ES-I3 (cell line): Measurements from ENCODE around the gene RAP1GAP2.
"Not testable (repeated sequence)": the region's sequence is repeated elsewhere in the genome, so short reads cannot be mapped to it uniquely, and the experiment has no call there.

Experiments
- H3K36me3 ChIP-seq: 2 replicates; pipeline ENCODE4 v1.6.1; 2013; ENCODE audit warnings: mild to moderate bottlenecking, low read length, control low read depth, moderate library complexity; ENCODE audit not compliant: insufficient read depth
- H3K4me1 ChIP-seq: 2 replicates; pipeline ENCODE4 v1.6.1; 2013; ENCODE audit warnings: mild to moderate bottlenecking, control low read depth, low read length; ENCODE audit not compliant: insufficient read depth
- H3K9ac ChIP-seq: 2 replicates; pipeline ENCODE4 v1.6.1; 2013; ENCODE audit warnings: low read depth, mild to moderate bottlenecking, low read length, moderate library complexity
- H3K9me3 ChIP-seq: 2 replicates; pipeline ENCODE4 v1.6.1; 2013; ENCODE audit warnings: mild to moderate bottlenecking, low read length, moderate library complexity; ENCODE audit not compliant: control insufficient read depth, insufficient read depth

RAP1GAP2 gene

DNA sequence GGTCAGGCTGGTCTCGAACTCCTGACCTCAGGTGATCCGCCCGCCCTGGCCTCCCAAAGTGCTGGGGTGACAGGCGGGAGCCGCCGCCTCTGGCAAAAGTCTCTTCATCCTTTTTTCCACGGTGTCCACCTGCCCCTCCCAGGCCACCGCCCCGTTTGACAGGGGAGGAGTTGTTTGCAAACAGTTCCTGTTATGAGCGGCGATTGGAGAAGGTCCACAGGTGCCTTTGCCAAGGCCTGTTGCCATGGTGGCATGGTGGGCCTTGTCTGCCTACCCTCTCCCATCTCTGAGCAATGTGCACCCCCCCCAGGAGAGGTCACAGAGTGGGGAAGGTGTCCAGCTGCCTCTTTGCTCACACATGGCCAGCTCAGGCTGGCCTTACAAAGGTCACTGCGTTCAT lies 16.0 kb upstream of the RAP1GAP2 start:
- peaks cover 9% of the 10 kb centered on the region; the same call in 1 of the 2 replicates for H3K4me1 ChIP-seq

DNA sequence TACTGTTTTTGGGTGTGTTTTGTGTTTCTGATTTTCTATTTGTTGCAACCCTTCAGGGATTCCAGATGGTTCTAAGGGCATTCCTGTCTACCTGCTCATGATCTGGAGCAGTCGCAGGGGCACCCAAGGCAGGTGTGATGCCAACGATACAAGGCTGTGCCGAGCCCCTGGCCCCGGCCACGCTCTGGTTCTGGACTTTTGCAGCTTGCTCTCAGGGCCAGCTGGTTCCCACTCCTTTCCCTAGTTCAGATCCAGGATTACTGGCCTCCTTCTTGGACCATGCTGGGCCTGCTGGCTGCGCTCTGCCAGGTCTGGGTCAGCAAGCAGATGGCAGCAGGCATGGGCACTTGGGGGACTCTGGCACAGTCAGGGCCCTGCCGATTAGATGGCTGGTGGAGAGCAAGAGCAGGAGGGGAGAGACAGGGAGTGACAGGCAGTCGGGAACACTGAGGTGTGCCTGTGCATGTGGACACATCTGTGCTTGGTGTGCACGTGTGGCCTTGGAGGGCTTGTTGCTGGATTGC lies 15.2 kb upstream of the RAP1GAP2 start:
- no peaks in the 10 kb centered on the region for H3K9me3 ChIP-seq
- peaks cover 9% of the 10 kb centered on the region; the same call in 1 of the 2 replicates for H3K4me1 ChIP-seq
- no peak overlapping the region for H3K9ac ChIP-seq
- no peaks in the 10 kb centered on the region for H3K36me3 ChIP-seq

More for the DNA sequence above, 16.0 kb upstream of the RAP1GAP2 start:
- Histone ChIP-seq H3K9me3 (no peaks in the 10 kb centered on the region), H3K9ac (no peak overlapping the region), H3K36me3 (no peaks in the 10 kb centered on the region)

DNA sequence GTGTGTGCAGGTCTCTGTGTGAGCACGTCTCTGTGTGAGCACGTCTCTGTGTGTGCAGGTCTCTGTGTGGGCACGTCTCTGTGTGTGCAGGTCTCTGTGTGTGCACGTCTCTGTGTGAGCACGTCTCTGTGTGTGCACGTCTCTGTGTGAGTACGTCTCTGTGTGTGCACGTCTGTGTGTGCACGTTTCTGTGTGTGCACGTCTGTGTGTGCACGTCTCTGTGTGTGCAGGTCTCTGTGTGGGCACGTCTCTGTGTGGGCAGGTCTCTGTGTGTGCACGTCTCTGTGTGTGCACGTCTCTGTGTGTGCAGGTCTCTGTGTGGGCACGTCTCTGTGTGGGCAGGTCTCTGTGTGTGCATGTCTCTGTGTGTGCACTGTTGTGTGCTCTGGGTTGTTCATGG lies 14.6 kb upstream of the RAP1GAP2 start:
- H3K4me1 ChIP-seq, H3K9me3 ChIP-seq, H3K36me3 ChIP-seq, H3K9ac ChIP-seq: not testable (repeated sequence)

DNA sequence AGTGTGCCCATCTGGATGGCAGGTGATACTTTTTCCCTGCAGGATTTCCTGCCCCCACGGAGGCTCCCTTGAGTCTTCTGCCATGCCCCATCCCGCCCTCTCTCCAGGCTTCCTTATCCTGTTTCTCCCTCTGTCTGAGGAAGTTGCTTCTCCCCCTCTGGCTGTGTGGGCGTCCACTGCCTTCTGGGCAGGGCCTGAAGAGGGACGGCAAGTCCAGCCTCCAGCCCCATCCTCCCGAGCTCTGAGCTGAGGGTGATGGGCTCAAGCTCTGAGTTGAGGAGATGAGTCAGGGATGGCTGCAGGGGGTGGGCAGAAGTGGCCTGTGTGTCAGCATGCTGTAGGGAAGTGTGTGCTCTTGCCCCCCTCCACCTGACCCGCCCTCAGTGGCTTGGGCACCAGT lies 14.2 kb upstream of the RAP1GAP2 start:
- Histone ChIP-seq H3K4me1 (peaks cover 9% of the 10 kb centered on the region; the same call in 1 of the 2 replicates), H3K36me3 (no peaks in the 10 kb centered on the region), H3K9ac (no peak overlapping the region), H3K9me3 (no peaks in the 10 kb centered on the region)

DNA sequence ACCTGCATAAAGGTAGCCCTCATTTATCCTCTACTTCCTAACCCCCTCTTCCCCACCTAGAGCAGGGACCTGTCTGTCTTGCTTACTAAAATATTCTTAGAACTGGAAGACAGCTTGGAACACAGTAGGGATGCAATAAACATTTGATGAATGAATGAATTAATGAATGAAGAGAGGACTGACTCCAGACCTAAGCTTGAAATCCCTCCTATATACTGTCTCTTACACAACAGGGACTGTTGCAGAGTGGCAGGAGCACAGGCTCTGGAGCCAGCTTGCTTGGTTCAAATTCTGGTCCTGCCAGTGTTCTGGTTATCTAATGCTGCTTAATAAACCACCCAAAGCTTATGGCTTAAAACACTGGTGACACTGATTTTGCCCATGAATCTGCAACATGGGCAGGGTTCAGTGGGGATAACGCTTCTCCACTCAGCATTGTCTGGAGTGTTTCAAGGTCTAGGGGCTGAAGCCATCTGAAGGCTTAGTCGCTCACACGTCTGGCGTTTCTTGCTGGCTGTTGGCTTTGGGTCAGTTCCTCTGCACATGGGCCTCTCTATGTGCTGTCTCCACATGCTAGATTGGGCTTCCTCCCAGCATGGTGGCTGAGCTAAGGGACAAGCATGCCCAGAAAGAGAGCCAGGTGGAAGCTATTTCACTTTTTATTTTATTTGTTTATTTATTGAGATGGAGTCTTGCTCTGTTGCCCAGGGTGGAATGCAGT lies 12.8 kb upstream of the RAP1GAP2 start:
- H3K36me3 ChIP-seq, result no peaks in the 10 kb centered on the region
- no peak overlapping the region for H3K9ac ChIP-seq
- H3K4me1 ChIP-seq, result peaks cover 9% of the 10 kb centered on the region; the same call in 1 of the 2 replicates
- no peaks in the 10 kb centered on the region for H3K9me3 ChIP-seq

DNA sequence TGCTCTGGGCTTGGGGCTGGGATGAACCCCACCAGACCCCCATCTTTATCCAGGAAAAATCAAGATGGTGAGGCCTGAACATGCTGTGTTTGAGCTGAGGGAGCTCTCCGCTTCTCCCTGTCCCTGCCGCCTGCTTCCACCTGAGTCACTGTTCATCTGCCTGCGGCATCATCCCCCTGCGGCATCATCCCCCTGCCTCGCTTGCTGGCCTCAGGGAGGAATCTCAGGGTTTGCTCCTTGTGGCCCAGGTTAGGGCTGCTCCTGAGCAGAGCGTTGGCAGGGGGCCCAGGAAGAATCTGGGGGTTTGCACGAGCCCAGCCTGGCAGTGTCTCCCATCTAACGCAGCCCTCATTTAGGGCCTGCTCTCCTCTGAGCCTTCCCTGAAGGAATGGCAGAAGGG lies 11.4 kb upstream of the RAP1GAP2 start:
- no peaks in the 10 kb centered on the region for H3K36me3 ChIP-seq
- peaks cover 9% of the 10 kb centered on the region; the same call in 1 of the 2 replicates for H3K4me1 ChIP-seq
- H3K9ac ChIP-seq, result no peak overlapping the region
- H3K9me3 ChIP-seq, result no peaks in the 10 kb centered on the region

DNA sequence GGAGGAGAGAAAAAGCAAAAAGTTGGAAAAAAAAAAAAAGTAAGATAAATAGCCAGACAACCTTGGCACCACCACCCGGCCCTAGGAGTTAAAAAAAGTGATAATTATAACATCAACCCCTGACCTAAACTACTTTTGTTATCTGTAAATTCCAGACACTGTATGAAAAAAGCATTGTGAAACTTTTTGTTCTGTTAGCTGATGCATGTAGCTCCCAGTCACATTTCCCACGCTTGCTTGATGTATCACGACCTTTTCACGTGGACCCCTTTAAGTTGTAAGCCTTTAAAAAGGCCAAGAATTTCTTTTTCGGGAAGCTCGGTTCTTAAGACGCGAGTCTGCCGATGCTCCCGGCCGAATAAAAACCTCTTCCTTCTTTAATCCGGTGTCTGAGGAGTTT lies 10.9 kb upstream of the RAP1GAP2 start:
- H3K4me1 ChIP-seq, result peaks cover 11% of the 10 kb centered on the region; the same call in 1 of the 2 replicates
- not testable (repeated sequence) for H3K9ac ChIP-seq, H3K9me3 ChIP-seq, H3K36me3 ChIP-seq

DNA sequence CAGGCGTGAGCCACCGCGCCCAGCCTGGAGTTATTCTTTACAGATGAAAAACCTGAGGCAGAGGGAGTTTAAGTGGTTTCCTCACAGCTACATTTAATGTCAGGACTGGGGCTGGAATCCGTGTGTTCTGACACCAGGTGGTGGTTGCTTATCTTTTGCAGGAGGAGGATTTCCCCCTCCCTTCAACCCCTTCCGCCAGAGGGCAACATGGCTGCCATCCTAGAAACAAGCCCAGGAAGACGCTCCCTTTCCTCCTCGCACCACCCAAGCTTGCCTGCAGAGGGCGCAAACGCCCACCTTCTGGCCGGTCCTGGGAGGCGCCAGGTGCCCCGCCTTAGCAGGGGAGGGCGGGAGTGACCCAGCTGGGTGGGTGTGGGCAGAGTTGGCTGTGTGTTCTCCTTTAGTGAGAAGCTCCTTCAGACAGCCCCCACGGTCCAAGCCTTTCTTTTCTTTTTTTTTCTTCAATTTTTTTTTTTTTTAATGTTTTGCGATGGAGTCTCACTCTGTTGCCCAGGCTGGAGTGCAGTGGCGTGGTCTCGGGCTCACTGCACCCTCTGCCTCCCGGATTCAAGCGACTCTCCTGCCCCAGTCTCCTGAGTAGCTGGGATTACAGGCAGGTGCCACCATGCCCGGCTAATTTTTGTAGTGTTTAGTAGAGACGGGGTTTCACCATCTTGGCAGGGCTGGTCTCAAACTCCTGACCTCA lies 9.9 kb upstream of the RAP1GAP2 start:
- Histone ChIP-seq H3K9me3 (no peaks in the 10 kb centered on the region), H3K9ac (no peak overlapping the region), H3K36me3 (no peaks in the 10 kb centered on the region), H3K4me1 (peaks cover 15% of the 10 kb centered on the region; the same call in 1 of the 2 replicates)

DNA sequence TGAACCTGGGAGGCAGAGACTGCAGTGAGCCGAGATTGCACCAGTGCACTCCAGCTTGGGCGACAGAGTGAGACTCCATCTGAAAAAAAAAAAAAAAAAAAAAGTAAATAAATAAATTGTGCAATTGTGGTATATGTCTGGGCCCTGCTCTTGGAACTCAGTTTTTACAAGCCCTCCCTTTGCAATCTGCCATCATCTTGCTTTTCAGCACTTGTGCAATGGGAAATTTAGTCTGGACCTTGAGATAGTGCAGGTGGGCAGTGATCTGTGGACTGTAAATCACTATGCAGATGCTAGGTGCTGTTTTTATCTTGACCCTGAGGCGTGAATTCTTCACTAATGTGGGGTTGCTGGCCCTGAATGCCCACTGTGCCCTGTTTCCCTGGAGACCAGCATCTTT lies 6.5 kb upstream of the RAP1GAP2 start:
- H3K36me3 ChIP-seq, result no peaks in the 10 kb centered on the region
- peaks cover 10% of the 10 kb centered on the region; the same call in 1 of the 2 replicates for H3K4me1 ChIP-seq
- H3K9me3 ChIP-seq, result no peaks in the 10 kb centered on the region
- no peak overlapping the region for H3K9ac ChIP-seq

DNA sequence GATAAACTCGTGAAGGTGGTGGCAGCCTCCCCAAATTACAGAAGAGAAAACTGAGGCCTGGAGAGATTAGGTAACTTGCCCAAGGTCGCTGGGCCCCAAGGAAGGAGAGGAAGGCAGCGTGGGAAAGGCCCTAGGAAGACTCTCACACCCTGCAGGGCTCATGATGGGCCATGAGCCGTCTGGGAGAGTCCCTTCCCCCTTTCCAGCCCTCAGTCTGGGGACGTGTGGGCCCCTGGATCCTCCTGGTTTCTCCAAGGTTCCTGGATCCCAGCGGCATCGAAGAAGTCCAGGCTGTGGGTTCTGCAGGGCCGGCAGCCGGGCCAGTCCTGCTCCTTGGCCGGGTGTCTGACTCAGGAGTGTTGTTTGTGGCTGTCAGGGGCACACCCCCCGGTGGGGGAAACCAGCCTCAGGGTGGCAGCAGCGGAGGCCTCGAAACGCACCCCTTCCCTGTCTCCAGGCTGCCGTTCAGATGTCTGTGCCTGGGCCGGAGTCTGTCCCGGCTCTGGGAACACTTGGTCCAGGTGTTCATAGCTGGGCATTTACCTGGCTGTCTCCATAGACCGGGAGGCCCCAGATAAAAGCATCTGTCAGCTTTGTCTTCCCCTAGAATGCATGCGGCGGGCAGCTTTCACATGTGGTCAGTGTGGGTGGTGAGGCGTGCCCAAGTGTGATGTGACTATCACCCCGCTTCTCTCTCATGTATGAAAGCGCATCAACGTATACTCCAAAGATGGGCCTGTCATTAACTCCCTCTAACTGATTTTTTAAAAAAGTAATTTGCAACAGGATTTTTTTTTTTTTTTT lies 3.7 kb upstream of the RAP1GAP2 start:
- peaks cover 6% of the 10 kb centered on the region; the same call in 1 of the 2 replicates for H3K4me1 ChIP-seq
- H3K9ac ChIP-seq, result no peak overlapping the region
- no peaks in the 10 kb centered on the region for H3K36me3 ChIP-seq
- no peaks in the 10 kb centered on the region for H3K9me3 ChIP-seq

DNA sequence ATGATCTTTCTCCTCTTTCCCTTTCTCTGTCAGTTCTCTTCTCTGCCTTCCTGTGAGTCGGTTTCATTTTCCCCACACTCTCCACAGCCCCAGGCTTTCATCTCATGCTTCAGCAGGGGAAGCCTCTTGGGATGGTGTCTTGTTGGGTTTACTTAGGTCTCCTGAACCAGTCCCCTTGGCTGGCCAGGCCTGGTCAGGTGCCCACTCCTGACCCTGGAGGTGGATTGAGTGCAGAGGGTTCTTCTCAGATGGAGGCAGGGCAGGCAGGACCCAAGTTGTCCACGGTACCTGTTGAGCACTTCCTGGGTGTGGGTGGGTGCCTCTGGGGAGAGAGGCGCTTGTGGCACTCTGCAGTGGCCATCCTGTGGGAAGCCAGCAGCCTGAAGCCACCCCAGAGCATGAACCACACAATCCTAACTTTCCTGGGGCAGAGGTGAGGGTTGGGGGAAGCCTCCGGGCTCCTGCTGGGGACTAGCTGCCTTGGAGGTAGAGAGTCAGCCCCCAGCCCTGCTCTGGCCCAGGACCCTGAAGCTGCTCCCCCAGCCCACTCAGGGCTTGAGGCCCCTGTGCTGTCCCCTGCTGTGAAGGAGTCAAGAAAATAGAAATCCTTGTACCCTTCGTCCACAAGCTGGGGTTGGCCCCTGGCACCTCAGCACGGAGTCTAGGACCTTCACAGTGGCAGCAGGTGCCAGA lies 2.0 kb upstream of the RAP1GAP2 start:
- H3K4me1 ChIP-seq, result peaks cover 12% of the 10 kb centered on the region
- H3K9me3 ChIP-seq, result no peaks in the 10 kb centered on the region
- H3K9ac ChIP-seq, result no peak overlapping the region
- no peaks in the 10 kb centered on the region for H3K36me3 ChIP-seq

DNA sequence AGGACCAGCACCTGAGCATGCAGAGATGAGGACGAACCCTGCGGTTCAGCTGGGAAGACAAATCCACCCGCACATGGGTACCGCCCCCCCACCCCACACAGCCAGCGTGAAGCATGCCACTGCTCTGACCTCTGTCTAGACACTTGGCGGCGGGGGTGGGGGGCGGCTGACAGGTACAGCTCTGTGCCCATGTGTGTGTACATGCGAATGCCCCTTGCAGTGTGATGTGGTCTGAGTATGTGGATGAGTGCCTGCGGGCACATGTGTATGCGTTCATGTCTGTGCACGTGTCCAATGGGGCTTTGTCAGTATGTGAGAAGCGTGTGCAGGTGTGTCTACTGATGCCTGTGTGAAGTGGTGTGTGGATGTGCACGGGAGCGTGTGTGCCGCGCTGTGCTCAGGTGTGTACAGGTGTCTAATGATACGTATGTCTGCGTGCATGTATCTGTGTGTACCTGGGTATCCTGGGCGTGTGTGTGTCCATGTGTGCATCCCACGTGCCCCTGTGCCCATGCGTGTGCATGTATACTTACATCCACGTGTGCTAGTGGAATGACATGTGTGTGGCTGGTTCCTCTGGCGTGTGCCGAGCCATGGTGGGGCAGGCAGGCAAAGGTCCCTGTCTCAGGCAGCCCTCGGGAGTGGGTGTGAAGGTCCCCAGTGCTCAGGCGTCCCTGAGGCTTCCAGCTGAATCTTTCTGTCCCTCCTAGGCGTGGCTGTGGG lies 636 bp upstream of the RAP1GAP2 start:
- Histone ChIP-seq H3K36me3 (no peaks in the 10 kb centered on the region), H3K9me3 (no peaks in the 10 kb centered on the region), H3K4me1 (peaks cover 7% of the 10 kb centered on the region), H3K9ac (no peak overlapping the region)

DNA sequence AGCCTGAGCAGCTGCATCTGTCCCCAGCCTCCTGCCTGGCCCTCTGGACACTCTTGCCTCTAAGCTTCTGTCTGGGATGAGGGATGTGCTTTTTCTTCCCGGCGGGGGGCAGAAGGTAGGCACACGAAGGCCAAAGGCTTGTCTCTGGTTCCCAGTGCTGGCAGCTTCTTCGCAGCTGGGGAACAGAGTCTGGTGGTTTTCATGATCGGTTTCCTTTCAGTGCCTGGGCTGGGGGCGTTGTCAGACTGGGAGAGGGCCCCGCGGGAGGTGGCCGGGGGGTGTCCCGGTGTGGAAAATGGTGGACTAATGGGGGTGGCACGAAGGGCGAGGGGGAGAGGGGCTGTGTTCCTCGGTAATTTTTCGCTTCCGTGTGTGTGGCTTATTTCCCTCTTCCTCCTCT lies 988 bp downstream of the RAP1GAP2 start:
- Histone ChIP-seq H3K9ac (no peak overlapping the region), H3K4me1 (peaks cover 6% of the 10 kb centered on the region), H3K36me3 (no peaks in the 10 kb centered on the region), H3K9me3 (no peaks in the 10 kb centered on the region)
